ENCODE data around the gene ZSWIM3.
A peak's percentile ranks its signal among the peaks of the same experiment; 100 is the strongest.

ZSWIM3 gene

DNA sequence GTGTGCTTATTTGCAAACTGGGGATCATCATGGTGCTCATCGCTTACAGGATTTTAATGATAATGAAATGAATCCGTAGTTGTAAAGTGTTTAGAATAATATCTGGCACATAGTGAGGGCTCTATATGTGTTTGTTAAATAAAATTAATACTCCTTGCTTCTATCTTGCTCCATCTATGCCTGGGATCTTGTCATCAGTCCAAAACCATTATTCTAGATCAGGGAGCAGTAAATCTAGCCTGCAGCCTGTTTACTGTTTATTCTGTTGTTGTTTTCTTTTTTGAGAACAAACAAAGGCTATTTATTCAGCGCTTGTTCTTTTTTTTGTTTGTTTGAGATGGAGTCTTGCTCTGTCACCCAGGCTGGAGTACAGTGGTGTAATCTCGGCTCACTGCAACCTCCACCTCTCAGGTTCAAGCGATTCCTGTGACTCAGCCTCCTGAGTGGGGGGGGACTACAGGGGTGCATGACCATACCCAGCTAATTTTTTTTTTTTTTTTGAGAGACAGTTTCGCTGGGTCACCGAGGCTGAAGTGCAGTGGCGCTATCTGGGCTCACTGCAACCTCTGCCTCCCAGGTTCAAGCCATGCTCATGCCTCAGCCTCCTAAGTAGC is 8.3 kb upstream of the ZSWIM3 start:
- no peak overlapping the region for H3K4me3 ChIP-seq (ENCODE audit: low read depth, low read length)
- DNase-seq (ENCODE audit: low read depth): no peak
- TF ChIP-seq, protein P1, sequence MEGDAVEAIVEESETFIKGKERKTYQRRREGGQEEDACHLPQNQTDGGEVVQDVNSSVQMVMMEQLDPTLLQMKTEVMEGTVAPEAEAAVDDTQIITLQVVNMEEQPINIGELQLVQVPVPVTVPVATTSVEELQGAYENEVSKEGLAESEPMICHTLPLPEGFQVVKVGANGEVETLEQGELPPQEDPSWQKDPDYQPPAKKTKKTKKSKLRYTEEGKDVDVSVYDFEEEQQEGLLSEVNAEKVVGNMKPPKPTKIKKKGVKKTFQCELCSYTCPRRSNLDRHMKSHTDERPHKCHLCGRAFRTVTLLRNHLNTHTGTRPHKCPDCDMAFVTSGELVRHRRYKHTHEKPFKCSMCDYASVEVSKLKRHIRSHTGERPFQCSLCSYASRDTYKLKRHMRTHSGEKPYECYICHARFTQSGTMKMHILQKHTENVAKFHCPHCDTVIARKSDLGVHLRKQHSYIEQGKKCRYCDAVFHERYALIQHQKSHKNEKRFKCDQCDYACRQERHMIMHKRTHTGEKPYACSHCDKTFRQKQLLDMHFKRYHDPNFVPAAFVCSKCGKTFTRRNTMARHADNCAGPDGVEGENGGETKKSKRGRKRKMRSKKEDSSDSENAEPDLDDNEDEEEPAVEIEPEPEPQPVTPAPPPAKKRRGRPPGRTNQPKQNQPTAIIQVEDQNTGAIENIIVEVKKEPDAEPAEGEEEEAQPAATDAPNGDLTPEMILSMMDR (IDR thresholded peaks at IDR 0.05; ENCODE audit: insufficient read depth, low read depth, low read length, missing control alignments): no peak

DNA sequence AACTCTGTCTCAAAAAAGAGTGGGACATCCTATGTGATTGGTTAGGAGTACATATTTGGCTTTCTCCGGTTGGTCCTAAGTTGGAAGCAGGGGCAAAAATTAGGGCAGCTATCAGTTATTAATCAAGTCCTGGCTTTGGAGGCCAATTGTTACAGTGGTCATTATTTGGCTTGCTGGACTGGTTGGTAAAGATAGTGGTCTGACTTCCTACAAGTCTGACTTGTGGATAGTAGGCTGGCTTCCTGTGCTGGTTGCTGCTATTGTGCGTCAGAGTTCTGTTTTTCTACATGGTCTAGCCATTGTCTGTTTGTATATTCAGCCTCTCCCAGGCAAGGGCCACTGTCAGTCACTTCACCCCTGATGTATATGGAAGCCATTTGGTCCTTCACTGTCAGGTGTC is 7.2 kb upstream of the ZSWIM3 start:
- TF ChIP-seq, protein P1 (IDR thresholded peaks at IDR 0.05; ENCODE audit: insufficient read depth, low read depth, low read length, missing control alignments): no peak
- no peak for DNase-seq (ENCODE audit: low read depth)

DNA sequence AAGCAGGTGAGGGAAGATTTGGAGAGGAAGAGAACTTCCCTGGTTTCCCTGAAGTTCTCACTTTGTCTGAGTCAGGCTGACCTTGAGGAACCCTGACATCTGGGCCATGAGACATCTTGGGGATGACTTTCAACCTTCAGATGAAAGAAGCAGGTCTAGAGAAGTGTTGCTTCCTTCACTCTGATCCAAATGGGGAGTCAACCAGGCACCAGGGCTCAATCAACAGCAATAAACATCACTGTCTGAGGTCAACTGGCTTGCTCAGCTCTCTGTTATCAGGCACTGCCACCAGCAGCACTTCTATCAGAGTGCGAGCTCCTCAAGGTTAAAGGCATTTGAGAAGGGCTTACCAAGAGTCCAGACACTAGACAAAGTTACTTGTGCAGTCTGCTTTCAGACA is 6.5 kb upstream of the ZSWIM3 start:
- H3K4me3 ChIP-seq (ENCODE audit: low read depth, low read length): no peak overlapping the region
- no peak for DNase-seq (ENCODE audit: low read depth)
- TF ChIP-seq, protein P1 (IDR thresholded peaks at IDR 0.05; ENCODE audit: insufficient read depth, low read depth, low read length, missing control alignments): no peak

More for the DNA sequence above, 7.2 kb upstream of the ZSWIM3 start:
- H3K4me3 ChIP-seq (ENCODE audit: low read depth, low read length): no peak overlapping the region

DNA sequence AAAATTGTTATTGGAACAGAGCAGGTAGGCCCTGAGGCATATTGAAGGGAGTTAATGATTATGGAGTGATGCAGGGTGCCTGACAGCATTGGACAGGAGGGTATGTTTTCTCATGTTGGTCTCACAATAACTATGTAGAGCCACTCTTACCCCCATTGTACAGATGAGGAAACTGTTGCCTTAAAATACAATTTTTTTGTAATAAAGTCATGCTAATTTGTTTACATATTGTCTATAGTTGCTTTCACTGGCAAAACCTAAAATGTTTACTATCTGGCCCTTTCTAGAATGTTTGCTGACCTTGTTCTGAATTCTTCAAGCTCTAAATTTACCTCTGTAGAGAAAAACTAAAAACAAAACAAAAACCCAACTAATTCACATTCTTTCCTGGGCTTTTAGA is 5.9 kb upstream of the ZSWIM3 start:
- no peak overlapping the region for H3K4me3 ChIP-seq (ENCODE audit: low read depth, low read length)
- TF ChIP-seq, protein P1 (IDR thresholded peaks at IDR 0.05; ENCODE audit: insufficient read depth, low read depth, low read length, missing control alignments): no peak
- DNase-seq (ENCODE audit: low read depth): no peak

DNA sequence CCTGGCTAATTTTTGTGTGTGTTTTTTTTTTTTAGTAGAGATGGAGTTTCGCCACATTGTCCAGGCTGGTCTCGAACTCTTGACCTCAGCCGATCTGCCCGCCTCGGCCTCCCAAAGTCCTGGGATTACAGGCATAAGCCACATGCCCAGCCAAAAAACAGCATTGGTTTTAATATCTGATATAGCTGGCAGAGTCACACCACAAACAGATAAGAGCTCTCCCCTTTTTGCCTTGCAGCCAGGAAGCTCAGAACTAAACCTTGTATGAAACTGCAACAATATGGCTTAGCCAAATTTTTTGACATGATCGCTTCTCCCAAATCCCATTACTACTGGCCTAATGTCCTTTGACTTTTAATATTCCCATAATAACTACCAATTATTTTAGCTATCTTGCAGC is 5.1 kb upstream of the ZSWIM3 start:
- TF ChIP-seq, protein P1 (IDR thresholded peaks at IDR 0.05; ENCODE audit: insufficient read depth, low read depth, low read length, missing control alignments): no peak
- no peak for DNase-seq (ENCODE audit: low read depth)
- no peak overlapping the region for H3K4me3 ChIP-seq (ENCODE audit: low read depth, low read length)

DNA sequence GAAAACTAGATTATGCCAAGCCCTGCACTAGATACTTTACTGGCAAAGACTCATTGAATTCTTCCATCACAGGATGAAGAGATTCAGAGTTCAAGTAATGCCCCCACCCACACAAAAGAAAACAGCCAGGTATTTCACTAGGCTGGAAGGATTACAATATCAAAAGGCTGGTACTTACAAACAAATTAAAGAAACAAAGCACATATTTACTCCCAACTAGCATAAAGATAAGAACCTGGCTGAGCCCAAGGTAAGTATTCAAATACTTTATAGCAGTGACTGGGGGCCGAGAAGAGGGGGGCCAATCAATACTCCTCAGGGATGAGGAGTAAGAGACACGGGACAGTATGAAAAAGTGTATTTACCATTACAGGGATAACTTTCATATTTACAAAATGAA is 3.9 kb upstream of the ZSWIM3 start:
- TF ChIP-seq, protein P1 (IDR thresholded peaks at IDR 0.05; ENCODE audit: insufficient read depth, low read depth, low read length, missing control alignments): no peak
- DNase-seq (ENCODE audit: low read depth): no peak
- no peak overlapping the region for H3K4me3 ChIP-seq (ENCODE audit: low read depth, low read length)

DNA sequence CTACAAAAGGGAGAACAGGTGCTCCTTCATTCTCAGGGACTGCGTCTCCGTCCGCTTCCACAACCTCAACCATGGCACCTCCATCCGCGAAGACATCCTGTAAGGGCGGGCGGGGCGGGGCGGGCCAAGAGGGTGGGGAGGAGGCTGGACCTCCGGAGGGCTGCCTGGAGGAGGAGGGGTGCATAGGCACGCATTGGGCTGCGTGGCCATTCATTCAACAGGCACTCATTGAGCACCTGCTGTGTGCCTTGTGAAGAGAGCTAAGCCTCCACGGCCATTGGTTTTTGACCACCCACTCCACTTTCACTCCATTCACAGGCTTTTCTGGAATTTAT is 435 bp downstream of the ZSWIM3 start:
- H3K4me3 ChIP-seq (ENCODE audit: low read depth, low read length): peak overlapping the region; percentile 81
- DNase-seq (ENCODE audit: low read depth): peak; percentile 82
- TF ChIP-seq, protein P1 (IDR thresholded peaks at IDR 0.05; ENCODE audit: insufficient read depth, low read depth, low read length, missing control alignments): no peak

All from GM12865 (cell line).